ENCODE results near the gene REG1A.

GRCh38 chr2:79105259-79105658 is 15.0 kb upstream of the REG1A start:
- no peak for TF ChIP-seq ZFP3 (CRISPR knock-in tag; IDR thresholded peaks at IDR 0.05)
- no peak for TF ChIP-seq SNAI2 (CRISPR knock-in tag; IDR thresholded peaks at IDR 0.05)
- TF ChIP-seq ZNF70 (CRISPR knock-in tag; IDR thresholded peaks at IDR 0.05) = no peak
- TF ChIP-seq ZFP30 (CRISPR knock-in tag; IDR thresholded peaks at IDR 0.05) = no peak
- no peak for TF ChIP-seq PATZ1 (CRISPR knock-in tag; IDR thresholded peaks at IDR 0.05; ENCODE audit: borderline replicate concordance)
- no peak for TF ChIP-seq PPARA (CRISPR knock-in tag; IDR thresholded peaks at IDR 0.05; ENCODE audit: borderline replicate concordance)
- no peak for TF ChIP-seq ZC3H10 (CRISPR knock-in tag; IDR thresholded peaks at IDR 0.05)
- no peak for TF ChIP-seq TSHZ2 (CRISPR knock-in tag; IDR thresholded peaks at IDR 0.05)
- TF ChIP-seq CSDC2 (CRISPR knock-in tag; IDR thresholded peaks at IDR 0.05) = no peak
- no peak for TF ChIP-seq BACH2 (CRISPR knock-in tag; IDR thresholded peaks at IDR 0.05; ENCODE audit: borderline replicate concordance)
- TF ChIP-seq CSRNP3 (CRISPR knock-in tag; IDR thresholded peaks at IDR 0.05) = no peak
- TF ChIP-seq OSR1 (CRISPR knock-in tag; IDR thresholded peaks at IDR 0.05) = no peak

Data from SK-N-SH treated with all-trans-retinoic acid at 6 μM for 48 hours (cell line).